NCI-H2107 treated with DMSO at 0.1 percent for 48 hours (cell line): ENCODE measurements around the gene CCDC93.
"Not testable (repeated sequence)": the region's sequence is repeated elsewhere in the genome, so short reads cannot be mapped to it uniquely, and the experiment has no call there.

ENCODE experiments used
- DNase-seq: peaks from one replicate; lab custom pipeline; 2025; ENCODE audit not compliant: unreplicated experiment; lab: John Stamatoyannopoulos, UW

The CCDC93 gene

DNA sequence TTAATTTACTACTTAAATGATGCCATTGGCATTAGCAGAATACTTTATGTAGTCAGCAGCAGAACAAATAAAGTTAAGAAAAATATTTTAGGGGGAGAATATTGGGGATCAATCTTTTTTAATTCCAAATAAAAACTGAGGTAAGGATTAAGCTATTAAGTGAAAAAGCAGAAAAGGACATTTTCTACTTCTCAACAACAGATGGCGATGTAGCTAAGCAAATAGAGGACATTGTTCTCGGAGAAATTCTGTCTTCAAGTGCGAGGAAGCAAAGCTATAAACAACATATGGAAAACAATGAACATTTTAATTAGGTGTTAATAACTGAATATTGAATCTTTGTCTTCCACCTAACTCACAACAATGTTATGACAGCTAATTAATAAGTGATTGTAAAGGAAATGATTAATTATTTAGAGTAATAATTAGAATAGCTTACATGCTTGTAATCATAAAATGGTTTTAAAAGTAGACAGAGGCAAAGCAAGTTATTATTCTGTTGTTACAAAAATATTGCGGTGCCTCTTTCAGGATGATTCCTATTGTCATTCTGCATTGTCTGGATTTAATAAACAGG lies 32.9 kb upstream of the CCDC93 start:
- DNase-seq = no peak

DNA sequence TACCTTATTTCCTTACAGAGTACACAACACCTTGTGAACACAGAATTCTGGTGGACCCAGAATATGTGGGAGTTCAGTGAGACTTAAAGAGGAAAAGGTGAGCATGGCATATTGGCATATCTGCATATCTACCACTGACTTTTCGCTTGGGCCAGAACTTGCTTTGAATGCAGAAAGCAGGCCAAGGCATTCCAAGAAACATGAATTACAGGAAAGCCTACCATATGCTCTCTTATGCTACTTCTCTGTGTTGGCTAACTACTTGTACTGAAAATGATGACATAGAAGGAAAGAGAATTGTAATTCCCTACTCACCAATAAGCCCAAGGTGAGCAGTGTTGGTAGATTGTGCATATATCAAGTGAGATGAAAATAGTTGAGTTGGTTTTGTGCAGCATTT lies 31.4 kb upstream of the CCDC93 start:
- DNase-seq = no peak

DNA sequence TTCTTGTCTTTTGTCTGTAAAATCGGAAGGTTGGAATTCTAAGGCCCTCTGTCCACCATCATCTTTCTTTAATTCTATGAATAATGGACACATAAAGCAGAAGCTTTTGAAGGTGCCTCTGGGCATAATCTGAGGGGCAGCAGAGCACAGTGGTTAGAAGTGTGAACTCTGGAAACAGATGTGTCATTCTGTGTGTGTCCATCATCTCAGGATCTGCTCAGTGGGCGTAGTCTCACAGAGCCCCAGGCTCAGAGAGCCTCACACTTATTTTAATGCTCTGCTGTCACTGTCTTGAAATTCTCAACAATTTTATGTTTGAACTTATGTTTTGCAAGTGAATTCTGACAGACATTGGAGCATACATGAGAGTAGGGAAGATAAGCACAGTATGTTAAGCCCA lies 31.0 kb upstream of the CCDC93 start:
- no peak for DNase-seq

DNA sequence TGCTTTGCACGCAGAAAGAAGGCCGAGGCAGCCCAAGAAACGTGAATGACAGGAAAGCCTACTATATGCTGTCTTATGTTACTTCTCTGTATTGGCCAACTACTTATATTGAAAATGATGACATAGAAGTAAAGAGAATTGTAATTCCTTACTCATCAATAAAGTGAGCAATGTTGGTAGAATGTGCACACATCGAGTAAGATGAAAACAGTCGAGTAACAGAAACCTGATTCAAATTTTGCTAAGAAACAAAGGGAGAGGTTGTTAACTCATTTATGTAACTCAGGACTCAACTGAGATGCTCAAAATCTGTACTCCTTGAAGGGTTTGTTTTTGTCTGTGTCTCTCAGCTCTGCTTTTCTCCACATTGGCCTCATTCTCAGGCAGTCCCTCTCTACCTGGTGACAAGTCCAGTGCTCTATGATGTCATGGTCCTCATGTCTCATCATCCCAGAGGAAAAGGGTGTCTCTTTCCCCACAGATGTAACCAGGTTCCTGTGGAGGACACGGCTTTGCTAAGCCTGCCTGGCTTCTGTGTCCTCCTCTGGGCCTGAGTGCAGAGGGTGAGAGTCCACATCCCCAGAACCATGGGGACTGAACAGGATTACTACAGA lies 30.3 kb upstream of the CCDC93 start:
- no peak for DNase-seq

DNA sequence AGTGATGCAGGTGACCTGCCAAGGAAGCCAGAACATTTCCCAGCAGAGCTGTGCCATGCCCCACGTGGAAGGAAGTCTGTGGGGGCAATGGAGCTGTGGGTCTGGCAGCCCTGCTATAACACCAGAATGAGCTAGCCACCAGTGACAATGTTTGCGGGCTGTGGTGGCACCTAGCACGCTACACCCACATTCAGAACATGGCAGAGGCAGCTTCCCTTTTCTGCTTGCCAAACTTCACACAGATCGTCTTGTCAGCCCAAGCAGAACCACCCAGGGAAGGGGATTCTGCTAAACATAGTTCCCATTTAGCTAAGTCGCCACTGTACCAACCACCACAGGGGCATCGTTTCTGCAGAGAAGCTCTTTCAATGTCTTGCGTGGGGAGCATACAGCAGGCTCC lies 27.0 kb upstream of the CCDC93 start:
- no peak for DNase-seq

DNA sequence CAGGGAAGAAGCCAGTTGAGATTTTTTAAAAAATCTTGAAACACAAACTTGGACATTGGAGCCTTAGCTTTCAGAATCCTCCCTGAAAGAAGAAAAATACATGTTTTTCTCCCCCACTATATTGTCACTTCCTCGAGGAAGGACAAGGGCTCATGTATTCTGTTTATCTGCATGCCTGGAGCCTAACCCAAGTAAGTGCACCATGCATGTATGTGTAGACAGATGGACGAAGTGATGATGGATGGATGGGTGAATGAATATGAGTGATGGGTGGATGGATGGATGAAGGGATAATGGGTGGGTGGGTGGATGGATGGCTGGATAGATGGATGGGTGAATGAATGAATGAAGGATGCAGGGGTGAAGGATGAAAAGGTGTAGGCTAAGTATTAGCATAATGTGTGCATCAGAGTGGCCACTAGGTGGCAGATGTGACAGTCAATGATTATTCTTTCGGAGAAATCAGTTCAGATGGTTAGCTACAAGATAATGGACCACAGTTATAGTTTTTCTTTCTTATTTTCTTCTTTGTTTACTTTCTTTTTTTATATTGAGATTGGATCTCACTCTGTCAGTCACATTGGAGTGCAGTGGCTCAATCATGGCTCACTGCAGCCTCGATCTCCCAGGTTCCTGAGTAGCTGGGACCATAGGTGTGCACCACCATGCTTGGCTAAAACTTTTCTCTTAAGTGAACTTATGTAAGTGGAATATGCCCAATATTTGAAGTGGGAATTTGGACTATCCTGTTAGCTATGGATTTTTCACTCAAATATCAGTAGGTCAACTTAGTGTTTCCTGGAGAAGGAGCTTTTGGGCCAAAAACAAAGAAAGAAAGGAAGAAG lies 18.5 kb upstream of the CCDC93 start:
- DNase-seq = no peak

DNA sequence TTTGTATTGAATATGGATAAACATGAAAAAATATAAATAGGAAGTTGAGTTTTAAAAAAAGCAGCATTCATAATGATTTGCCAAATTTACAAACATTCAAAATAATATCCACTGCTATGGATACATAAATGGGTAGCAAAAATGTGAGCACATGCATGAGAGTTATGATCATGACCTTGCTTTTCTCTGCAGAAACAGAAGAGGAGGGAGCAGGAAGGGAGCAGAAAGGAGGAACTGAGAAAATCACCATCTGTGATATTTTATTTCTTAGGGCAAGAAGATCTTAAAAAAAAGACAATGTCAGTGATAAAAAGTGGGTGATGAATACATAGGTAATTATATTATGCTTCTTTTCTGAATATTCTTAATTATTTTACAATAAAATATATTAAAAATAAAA lies 17.7 kb upstream of the CCDC93 start:
- no peak for DNase-seq

DNA sequence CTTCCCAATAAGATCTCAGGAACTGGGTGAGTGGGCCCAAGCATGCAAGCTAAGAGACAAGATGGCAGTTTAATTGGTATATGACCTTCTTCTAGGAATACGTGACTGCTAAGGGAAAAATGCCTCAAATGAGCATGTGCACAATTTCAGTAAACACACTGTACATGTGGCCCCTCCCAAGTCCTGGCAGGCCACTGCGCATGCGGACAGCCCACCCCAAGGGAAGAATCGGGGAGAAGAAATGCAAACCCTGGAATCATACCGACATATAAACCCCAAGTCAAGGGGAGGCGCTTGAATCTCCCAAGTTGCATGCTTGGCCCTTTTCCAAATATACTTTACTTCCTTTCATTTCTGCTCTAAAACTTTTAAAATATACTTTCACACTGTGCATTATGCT lies 15.2 kb upstream of the CCDC93 start:
- no peak for DNase-seq

DNA sequence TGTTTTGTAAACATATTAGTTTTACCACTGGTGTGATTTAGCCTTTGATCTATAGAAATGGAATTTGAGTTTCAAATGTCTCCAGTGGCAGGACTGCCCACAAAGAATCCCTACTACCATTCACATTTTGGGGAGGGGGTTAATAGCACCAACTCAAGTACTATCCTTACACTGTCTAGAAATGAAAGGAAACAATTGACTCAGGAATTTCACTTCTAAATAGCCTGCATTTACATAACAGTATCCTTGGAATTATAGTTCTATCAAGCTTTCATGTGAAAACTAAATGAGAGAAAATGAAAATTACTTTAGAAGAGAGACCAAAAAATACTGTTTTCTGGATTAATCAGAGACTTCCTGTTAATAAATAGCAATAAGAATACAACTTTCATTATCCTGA lies 7.5 kb upstream of the CCDC93 start:
- no peak for DNase-seq

DNA sequence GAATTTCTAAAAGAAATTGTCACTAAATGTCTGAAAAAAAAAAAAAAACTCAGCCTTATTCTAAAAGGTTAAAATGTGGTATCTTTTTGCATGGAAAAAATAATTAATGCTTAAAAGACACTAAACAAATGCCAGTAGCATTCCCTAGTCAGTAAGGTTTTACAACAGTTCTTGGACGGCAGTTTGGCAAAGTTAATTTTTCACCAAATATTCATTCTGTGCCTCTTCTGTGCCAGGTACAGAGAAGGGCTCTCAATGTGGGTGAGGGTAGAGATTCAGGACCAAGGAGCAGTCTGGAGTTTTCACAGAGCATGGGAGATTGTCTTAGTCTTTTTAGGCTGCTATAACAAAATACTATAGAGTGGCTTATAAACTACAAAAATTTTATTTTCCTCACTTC lies 6.0 kb upstream of the CCDC93 start:
- no peak for DNase-seq

DNA sequence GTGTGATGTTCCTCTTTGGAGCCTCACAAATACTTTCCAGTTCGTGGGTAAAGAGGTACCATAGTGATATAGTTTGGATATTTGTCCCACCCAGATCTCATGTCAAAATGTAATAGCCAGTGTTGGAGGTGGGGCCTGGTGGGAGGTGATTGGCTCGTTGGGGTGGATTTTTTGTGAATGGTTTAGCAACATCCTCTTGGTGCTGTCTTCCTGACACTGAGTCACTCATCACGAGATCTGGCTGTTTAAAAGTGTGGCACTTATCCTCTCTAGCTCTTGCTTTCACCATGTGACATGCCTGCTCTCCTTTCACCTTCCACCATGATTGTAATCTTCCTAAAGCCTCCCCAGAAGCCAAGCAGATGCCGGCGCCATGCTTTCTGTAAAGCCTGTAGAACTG lies 3.0 kb upstream of the CCDC93 start:
- DNase-seq = no peak

DNA sequence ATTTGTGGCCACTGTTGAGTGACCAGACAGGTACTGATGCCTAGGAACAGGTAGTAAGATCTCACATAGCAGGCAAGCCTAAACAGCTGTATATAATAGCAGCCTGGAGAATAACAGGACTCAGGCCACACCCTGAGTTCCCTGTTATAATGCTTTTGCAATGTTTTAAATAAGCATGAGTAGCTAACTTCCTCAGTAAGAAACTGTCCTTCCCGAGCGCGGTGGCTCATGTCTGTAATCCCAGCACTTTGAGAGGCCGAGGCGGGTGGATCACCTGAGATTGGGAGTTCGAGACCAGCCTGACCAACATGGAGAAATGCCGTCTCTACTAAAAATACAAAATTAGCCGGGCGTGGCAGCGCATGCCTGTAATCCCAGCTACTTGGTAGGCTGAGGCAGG lies 1.9 kb upstream of the CCDC93 start:
- DNase-seq = not testable (repeated sequence)

DNA sequence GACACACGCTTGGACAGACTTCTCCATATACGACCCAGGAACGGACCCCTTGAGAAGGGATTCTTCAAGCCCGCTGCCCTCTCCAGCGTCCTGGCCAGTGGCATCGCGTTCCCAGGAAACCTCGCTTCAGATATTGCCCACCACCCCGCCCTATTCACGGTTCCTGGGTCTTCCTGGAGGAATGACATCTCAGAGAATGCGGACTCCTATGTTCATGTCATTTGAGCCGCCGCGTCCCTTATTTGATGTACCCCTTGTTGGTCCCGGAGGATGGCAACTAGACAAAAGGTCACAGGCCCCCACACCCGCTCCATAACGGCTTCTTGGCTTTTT lies 588 bp upstream of the CCDC93 start:
- DNase-seq = no peak

DNA sequence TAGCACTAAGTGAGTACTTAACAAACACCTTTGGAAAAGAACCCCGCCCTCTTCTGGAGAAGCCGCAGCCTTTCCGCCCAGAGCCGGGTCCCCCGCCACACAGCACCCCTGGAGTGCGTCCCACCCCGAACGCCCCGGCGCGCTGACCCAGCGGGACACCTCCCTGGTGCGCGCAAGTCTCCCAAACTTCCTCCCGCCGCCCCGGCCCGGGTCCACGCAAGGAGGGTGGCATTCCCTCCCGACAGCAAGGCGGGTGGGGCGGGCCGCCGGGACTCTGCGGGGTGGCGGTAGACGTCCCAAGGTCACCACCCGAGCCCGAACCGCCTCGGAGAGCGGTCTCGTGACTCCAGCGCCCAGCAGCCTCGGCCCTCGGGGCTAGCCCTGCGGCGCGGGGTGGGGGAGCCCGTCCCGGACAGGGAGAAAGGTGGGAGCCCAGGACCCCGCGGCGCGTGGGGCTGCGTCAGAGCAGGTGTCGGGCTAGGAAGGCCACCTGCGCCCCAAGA lies 598 bp downstream of the CCDC93 start:
- DNase-seq = peak; percentile 33

DNA sequence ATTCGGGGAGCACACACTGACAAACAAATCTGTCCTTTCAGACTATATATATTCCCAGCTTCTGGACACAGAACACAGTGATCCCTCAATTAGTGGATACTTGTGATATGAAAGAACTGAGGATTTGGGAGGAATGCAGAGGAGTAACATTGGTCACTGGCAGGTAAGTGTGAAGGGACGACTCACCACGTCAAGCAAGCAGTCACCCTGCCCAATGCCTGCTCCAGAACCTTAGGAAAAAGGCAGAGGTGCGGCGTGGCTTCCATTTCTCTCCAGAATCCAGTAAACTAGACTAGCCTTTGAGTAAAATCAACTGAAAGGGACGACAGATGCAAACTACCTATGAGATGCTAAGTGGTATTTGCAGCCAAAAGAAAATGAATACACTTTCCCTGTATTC lies 1.1 kb downstream of the CCDC93 start:
- DNase-seq = no peak

DNA sequence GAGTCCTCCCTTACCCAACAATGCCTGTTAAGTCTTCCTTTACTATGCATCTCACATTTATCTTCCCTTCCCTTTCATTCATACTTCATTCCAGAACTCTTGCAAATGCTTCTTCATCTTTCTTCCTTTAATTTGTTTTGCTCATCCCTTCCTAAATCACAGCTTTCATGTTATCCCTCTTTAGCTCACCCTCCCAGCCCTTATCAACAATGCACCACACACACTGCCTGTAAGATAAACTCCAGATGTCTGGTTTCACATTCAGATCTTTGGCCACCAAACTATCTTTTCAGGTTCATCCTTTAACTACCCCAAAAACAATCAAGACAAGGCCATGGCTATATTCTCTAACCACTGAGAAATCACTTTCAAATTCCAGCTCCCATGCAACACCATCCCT lies 3.4 kb downstream of the CCDC93 start:
- DNase-seq = no peak

DNA sequence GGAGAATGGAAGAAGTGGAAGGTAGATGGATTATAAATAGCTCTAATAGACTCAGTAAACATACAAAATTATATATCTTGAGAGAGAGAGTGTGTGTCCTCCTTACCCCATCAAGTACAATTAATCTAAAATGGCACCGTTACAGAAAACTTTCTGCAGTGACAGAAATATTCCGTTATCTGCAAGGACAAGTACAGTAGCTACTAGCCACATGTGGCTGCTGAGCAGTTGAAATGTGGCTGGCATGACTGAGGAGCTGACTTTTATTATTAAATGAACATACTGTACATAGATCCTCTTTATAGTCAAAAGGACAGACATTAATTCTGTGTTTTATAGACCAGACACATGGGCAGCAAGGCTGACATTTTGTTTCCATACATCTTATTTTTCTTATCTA lies 7.0 kb downstream of the CCDC93 start:
- DNase-seq = no peak

DNA sequence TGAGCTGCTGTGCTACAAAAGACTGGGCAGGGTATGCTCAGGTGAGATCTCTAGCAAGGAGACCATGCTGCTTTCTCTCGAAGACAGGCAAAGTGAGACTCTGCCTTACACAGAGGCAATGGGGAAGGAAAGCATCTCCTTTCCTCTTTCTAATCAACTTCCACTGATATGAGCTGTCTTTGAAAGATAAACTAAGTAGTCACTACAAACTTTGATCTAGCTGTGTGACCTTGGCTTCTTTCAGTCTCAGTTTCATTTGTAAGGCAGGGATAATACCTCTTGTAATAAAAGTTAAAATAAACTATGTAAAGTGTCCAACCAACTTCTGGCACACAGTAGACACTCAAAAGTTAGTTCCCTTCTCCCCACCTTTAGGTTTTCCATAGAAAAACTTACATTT lies 7.5 kb downstream of the CCDC93 start:
- DNase-seq = no peak

DNA sequence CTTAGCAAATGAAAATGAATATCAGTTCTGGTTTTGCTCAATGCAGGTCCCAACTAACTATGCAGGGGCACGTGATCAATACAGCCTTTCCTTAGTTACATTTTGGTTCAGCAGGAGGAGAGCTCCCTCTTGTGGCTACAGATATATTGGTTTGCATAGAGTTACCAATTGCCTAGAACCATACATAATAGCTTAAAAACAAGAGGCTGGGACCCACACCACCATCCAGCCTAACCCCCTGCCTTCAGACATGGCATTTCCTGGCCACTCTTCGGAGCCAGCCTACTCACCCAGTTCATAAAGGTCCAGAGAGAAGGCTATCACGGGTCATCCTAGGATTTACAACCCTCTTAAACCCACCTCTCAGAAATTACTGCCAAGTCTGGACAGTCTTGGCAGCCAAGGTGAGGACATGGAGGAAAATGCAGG lies 10.5 kb downstream of the CCDC93 start:
- DNase-seq = peak; percentile 62

DNA sequence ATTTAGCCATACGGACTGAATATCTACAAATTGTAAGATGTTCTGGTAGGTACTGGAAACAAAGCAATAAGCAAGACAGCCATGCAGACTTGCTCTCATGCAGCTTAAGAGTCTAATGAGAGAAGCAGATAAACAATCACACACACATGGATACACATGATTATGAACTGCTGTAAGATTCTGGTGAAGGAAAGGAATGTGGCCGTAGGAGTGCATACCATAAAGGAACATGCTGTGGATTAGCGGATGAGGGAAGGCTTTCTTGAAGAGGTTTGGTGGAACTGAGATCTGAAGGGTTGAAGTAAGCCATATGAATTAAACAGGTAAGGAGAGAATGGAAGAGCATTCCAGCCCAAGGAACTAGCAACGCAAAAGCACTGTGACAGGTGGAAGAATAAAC lies 13.8 kb downstream of the CCDC93 start:
- DNase-seq = no peak

DNA sequence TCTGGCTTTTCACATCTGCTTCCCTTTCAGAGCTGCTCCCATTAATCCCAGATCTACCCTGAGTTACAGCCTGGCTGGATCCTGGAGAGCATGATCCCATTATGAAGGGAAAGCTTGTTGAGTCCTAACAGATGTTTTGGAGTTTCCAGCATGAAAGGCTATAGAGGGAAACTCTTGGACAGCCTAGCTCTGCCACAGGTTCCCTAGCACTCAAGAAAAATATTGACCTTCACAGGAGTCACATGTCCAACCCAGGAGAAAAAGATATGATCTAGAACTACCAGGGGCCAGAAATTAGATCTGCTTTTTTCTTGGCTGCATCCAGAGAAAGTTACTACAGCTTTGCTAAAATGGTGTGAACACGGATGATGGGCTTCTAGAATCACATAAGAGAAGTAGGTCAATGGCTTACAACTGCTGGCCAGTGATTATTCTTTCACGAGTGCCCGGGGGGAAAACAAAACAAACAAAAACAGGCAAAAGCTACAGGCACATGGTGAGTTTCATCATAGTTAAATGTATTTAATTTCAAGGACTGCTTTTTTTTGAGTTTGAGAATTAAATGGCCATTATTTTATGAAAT lies 15.9 kb downstream of the CCDC93 start:
- DNase-seq = no peak

DNA sequence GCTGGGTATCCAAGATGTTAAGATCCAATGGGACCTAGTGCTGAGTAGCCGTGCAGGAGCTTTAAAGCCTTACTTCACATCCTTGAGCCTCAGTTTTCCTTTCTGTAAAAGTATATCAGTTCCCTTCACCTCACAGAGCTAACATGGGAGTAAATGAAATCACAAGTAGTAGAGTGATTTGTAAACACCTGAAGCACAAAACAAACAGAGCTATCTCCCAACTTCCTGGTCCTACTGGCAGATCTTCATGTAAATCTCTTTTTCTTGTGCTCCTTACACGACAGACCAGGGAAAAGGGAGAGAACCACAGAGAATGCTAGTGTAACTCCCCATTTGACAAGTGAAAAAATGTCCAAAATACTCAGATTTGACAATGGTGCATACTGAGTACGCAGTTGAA lies 17.3 kb downstream of the CCDC93 start:
- no peak for DNase-seq
